Measurements from ENCODE around the gene SMG6. TPM values are rescaled to one million over a fixed set of nuclear protein-coding genes. Genes with fewer than 3 reads are reported as not detected.

SMG6 gene
- total and polyA plus RNA-seq, 2 donors (not counting 3 experiments of a cell fraction or from before 2014, with no cell fraction given): 40.1 to 42.2 TPM

DNA sequence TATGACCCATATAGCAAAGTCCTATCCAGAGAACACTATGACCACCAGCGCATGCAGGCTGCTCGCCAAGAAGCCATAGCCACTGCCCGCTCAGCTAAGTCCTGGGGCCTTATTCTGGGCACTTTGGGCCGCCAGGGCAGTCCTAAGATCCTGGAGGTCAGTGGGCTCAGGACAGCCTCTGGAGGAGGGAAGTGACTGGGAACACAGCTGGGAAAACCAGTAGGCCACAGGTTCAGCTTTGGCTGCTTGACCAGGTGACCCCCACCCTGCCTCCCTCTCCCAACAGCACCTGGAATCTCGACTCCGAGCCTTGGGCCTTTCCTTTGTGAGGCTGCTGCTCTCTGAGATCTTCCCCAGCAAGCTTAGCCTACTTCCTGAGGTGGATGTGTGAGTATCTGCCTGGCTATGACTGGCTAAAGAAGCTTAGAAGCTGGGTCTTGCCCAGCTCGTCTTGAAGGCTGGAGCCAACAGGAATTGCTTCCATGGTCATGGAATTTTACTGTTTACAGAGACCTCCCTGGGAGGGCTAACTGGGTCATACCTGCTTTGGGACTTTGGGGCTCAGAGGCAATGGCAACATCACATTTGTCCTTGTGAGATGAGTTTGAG, 263.3 kb downstream of the SMG6 start:
- no peak for FAIRE-seq
- H2AFZ ChIP-seq (ENCODE audit: low read depth, low read length): no peak overlapping the region
- no peaks in the 10 kb centered on the region for H3K27me3 ChIP-seq (ENCODE audit: control insufficient read depth in 2 of 2, insufficient read depth in 2 of 2, low read length in 2 of 2)
- TF ChIP-seq POLR2AphosphoS5 (IDR thresholded peaks at IDR 0.05; ENCODE audit: insufficient read depth, low read depth, low read length) (no peak), FOS (IDR thresholded peaks at IDR 0.05; ENCODE audit: borderline replicate concordance, insufficient read depth, low read length) (no peak), MYC (IDR thresholded peaks at IDR 0.05; ENCODE audit: low read depth, low read length) (no peak), POLR2A (IDR thresholded peaks at IDR 0.05; ENCODE audit: low read depth, low read length) (no peak), EZH2 (IDR thresholded peaks at IDR 0.05; ENCODE audit: borderline replicate concordance, low read depth, low read length, severe bottlenecking) (no peak), GATA2 (IDR thresholded peaks at IDR 0.05; ENCODE audit: insufficient read depth, insufficient read length, low read depth, low read length) (no peak), JUN (IDR thresholded peaks at IDR 0.05; ENCODE audit: borderline replicate concordance, insufficient read depth, insufficient read length, low read depth) (no peak), CTCF (IDR thresholded peaks at IDR 0.05; ENCODE audit: extremely low read depth in 1 of 2, insufficient read depth in 1 of 2, low read depth in 1 of 2, low read length in 2 of 2) (no peak), MAX (IDR thresholded peaks at IDR 0.05; ENCODE audit: insufficient read depth, insufficient read length) (no peak)
- no peak overlapping the region for H3K4me3 ChIP-seq (replicated peaks in 1 of 3; ENCODE audit: insufficient read depth in 1 of 3, low read depth in 1 of 3, low read length in 3 of 3)
- H3K36me3 ChIP-seq (ENCODE audit: control insufficient read depth in 2 of 2, extremely low read depth in 1 of 2, insufficient read depth in 2 of 2, low read length in 2 of 2): peaks cover 8 to 29% of the 10 kb centered on the region in 2 experiments
- no peaks in the 10 kb centered on the region for H4K20me1 ChIP-seq (replicated peaks; ENCODE audit: control insufficient read depth, extremely low read depth, insufficient read depth, low read length)
- no TSS peak for BruUV-seq (replicated peaks)
- no peaks in the 10 kb centered on the region for H3K9me1 ChIP-seq (replicated peaks; ENCODE audit: control insufficient read depth, extremely low read depth, insufficient read depth, low read length)
- dilution Hi-C loops (cut with MboI; ENCODE audit: extremely low pct_ligation_motif_present, low sequenced_read_pairs): no loop called here
- intact Hi-C loops (cut with micrococcal nuclease): no loop called here
- H3K27ac ChIP-seq (ENCODE audit: insufficient read depth, low read depth, low read length): no peak overlapping the region
- peaks cover 17% of the 10 kb centered on the region for H3K79me2 ChIP-seq (ENCODE audit: control insufficient read depth, insufficient read depth, low read length)
- H3K4me2 ChIP-seq (ENCODE audit: insufficient read depth, low read length): no peak overlapping the region
- DNase-seq (ENCODE audit: low read depth, low spot score): no peak
- H3K9ac ChIP-seq (replicated peaks; ENCODE audit: extremely low read depth, insufficient read depth, low read length): no peak overlapping the region
- POLR2A ChIA-PET: no interaction called here
- H3K9me3 ChIP-seq (replicated peaks; ENCODE audit: control insufficient read depth, insufficient read depth, low read length): no peaks in the 10 kb centered on the region
- H3K4me1 ChIP-seq (ENCODE audit: control insufficient read depth, extremely low read depth, insufficient read depth, low read length): peaks cover 7% of the 10 kb centered on the region
- CTCF ChIA-PET: interaction anchor here (1.0 to 2.7 kb wide), 4 partner anchors 14 to 313 kb away, joined by 3 to 20 read pairs (median 4); no protein-coding TSS in a partner anchor
